ENCODE results near the gene CKAP2L.

The CKAP2L gene

DNA sequence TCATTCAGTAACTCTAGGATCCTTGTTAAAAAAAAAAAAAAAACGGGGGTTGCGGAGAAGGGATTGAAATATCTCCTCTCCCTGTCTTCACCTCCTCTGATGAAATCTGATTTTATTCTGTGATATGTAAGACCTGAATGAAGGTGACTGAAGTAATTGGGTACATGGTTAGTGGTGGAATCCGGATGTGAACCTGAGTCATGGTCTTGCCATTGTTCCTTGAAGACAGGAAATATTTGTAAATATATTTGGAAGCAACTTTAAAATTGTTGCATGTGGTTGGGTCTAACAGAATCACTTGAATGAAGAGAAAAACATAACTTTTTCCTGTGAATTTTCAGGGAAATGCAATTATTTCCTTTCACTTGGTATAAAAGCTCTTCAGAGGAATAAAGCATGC lies 22.9 kb upstream of the CKAP2L start:
- Mint-ChIP-seq H3K4me3 (no peak overlapping the region), H3K36me3 (ENCODE audit: insufficient read depth) (no peaks in the 10 kb centered on the region), H3K9me3 (no peaks in the 10 kb centered on the region), H3K27me3 (peaks cover 11 to 56% of the 10 kb centered on the region in 2 donors), H3K4me1 (ENCODE audit: low read depth in 2 of 2) (peaks cover 0 to 3% of the 10 kb centered on the region in 2 donors), H3K27ac (no peak overlapping the region)
- no peak for DNase-seq
- no peak for ATAC-seq (replicated peaks)

DNA sequence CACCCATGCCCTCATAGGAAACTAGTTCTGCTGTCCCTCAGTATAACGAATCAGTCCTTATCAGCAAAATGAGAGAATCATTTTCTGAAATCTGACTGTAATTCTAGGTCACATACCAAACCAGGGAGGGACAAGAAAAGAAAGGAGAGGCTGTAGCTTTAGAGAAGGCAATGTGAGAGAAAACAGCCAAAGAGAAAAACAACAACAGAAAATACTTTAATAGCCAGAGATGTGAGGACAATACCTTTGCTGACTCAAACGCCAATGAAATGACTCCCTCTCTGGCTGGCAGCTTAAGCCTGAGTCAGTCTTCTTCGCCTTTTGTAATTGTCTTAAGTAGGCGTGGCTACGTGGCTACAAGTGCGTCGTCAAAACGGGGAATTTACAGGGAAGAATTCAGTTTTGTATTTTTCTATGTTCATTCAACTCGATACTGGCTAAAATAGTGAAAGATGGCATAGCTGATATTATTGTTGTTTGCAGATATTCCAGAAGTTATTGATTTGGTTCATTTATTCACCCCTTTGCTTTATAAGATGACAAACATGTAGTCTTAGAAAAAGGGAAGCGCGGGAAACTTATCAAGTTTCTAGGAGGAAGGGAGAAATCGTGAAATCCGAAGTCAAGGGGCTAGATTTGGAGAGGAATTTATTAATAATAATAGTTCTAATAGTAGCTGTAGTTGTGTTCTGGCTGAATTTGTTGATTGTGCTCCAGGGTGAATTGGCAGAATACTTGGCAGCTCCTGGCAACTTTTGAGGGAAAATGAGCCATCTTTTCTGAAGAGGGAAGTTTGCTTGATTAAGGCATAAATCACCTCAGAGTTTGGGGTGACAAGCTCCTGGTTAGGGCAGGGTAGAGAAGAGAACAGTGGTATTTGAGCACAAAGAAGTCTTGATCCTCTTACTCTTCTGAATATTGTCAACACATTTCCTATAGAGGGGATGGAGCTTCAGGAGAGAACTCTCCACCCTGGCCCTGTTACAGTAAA lies 20.1 kb upstream of the CKAP2L start, which contains the start of gene IL1A:
Gene IL1A, minus strand, starts transcription at position 295 of the 991 bp plus-strand sequence. CDS start 723 bp downstream, outside the sequence.
- no peaks in the 10 kb centered on the region for H3K9me3 Mint-ChIP-seq
- DNase-seq: no peak
- no peak within 1 kb of the TSS for H3K4me3 Mint-ChIP-seq
- peaks cover 11 to 56% of the 10 kb centered on the region in 2 donors for H3K27me3 Mint-ChIP-seq
- no peak within 1 kb of the TSS for H3K27ac Mint-ChIP-seq
- no peaks in the 10 kb centered on the region for H3K36me3 Mint-ChIP-seq (ENCODE audit: insufficient read depth)
- H3K4me1 Mint-ChIP-seq (ENCODE audit: low read depth in 2 of 2): peaks cover 0 to 3% of the 10 kb centered on the region in 2 donors
- ATAC-seq (replicated peaks): peak; percentile 37

DNA sequence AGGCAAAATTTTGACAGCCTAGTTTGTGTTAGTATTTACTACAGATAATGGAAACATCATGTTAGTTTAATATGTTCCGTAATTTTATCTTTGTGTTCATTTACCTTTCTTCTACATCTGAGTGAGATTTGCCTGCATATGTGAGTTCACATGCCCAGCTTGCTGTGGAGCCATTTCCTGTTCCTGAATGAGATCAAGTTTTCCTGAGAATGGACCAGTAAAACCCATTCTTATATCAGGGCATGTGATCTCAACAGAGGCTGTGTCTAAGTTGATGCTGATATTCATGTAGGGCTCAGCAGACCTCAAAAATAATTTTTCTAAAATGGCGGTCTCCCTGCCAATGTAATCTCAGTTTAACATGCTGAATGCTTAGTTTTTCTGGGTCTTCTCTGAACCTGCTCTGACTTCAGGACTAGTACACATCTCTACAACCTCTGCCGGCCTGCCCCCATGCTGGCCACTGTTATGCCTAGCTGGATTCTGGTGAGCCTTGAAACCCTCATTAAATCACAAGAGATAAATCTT lies 18.8 kb upstream of the CKAP2L start:
- Mint-ChIP-seq H3K4me3 (no peak overlapping the region), H3K4me1 (ENCODE audit: low read depth in 2 of 2) (peaks cover 0 to 3% of the 10 kb centered on the region in 2 donors), H3K27me3 (peaks cover 11 to 48% of the 10 kb centered on the region in 2 donors), H3K36me3 (ENCODE audit: insufficient read depth) (no peaks in the 10 kb centered on the region), H3K27ac (no peak overlapping the region), H3K9me3 (no peaks in the 10 kb centered on the region)
- ATAC-seq (replicated peaks) (no peak), DNase-seq (no peak)

GRCh38 chr2:112782234-112782799 lies 17.9 kb upstream of the CKAP2L start:
- DNase-seq (no peak), ATAC-seq (replicated peaks) (no peak)
- Mint-ChIP-seq H3K4me1 (ENCODE audit: low read depth in 2 of 2) (peaks cover 7 to 8% of the 10 kb centered on the region in 2 donors), H3K4me3 (no peak overlapping the region), H3K36me3 (ENCODE audit: insufficient read depth) (peaks cover under 1% of the 10 kb centered on the region), H3K9me3 (no peaks in the 10 kb centered on the region), H3K27me3 (peaks cover 11 to 40% of the 10 kb centered on the region in 2 donors), H3K27ac (no peak overlapping the region)

GRCh38 chr2:112779598-112779997 lies 15.2 kb upstream of the CKAP2L start:
- no peak overlapping the region for H3K4me3 Mint-ChIP-seq
- H3K9me3 Mint-ChIP-seq: no peaks in the 10 kb centered on the region
- ATAC-seq (replicated peaks) (no peak), DNase-seq (no peak)
- H3K27me3 Mint-ChIP-seq: peaks cover 6 to 16% of the 10 kb centered on the region in 2 donors
- no peak overlapping the region for H3K27ac Mint-ChIP-seq
- peaks cover 4% of the 10 kb centered on the region for H3K36me3 Mint-ChIP-seq (ENCODE audit: insufficient read depth)
- peaks cover 13 to 16% of the 10 kb centered on the region in 2 donors for H3K4me1 Mint-ChIP-seq (ENCODE audit: low read depth in 2 of 2)

DNA sequence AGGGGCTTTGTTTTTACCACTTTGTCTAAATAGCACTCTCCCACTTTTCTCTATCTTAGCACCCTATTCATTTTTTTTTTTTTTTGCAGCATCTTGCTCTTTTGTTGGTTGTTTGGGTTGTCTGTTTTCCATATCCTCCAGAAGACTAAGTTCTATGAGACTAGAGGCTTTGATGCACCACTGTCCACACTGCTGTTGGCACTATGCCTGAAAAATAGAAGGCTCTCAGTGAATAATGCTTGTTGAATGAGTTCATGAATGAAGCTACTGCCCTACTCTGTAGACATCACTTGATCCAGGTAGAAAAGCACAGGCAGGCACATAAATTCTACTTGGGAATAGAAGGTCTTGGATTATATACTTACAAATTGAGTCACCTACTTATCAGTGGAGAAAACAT lies 12.6 kb upstream of the CKAP2L start:
- Mint-ChIP-seq H3K27ac (peak overlapping the region; percentile 4 to 93), H3K4me3 (peak overlapping the region; percentile 59 to 62)
- DNase-seq: no peak

GRCh38 chr2:112776113-112776512 lies 11.7 kb upstream of the CKAP2L start:
- H3K4me3 Mint-ChIP-seq: no peak overlapping the region
- peak overlapping the region; percentile 3 for H3K27ac Mint-ChIP-seq
- peaks cover 4% of the 10 kb centered on the region for H3K36me3 Mint-ChIP-seq (ENCODE audit: insufficient read depth)
- no peaks in the 10 kb centered on the region for H3K27me3 Mint-ChIP-seq
- DNase-seq (no peak), ATAC-seq (replicated peaks) (no peak)
- H3K9me3 Mint-ChIP-seq: no peaks in the 10 kb centered on the region
- peaks cover 13% of the 10 kb centered on the region in 2 donors for H3K4me1 Mint-ChIP-seq (ENCODE audit: low read depth in 2 of 2)

More for the DNA sequence above, 12.6 kb upstream of the CKAP2L start:
- Mint-ChIP-seq H3K9me3 (no peaks in the 10 kb centered on the region), H3K4me1 (ENCODE audit: low read depth in 2 of 2) (peaks cover 13% of the 10 kb centered on the region in 2 donors), H3K27me3 (no peaks in the 10 kb centered on the region), H3K36me3 (ENCODE audit: insufficient read depth) (peaks cover 4% of the 10 kb centered on the region)
- ATAC-seq (replicated peaks): no peak

DNA sequence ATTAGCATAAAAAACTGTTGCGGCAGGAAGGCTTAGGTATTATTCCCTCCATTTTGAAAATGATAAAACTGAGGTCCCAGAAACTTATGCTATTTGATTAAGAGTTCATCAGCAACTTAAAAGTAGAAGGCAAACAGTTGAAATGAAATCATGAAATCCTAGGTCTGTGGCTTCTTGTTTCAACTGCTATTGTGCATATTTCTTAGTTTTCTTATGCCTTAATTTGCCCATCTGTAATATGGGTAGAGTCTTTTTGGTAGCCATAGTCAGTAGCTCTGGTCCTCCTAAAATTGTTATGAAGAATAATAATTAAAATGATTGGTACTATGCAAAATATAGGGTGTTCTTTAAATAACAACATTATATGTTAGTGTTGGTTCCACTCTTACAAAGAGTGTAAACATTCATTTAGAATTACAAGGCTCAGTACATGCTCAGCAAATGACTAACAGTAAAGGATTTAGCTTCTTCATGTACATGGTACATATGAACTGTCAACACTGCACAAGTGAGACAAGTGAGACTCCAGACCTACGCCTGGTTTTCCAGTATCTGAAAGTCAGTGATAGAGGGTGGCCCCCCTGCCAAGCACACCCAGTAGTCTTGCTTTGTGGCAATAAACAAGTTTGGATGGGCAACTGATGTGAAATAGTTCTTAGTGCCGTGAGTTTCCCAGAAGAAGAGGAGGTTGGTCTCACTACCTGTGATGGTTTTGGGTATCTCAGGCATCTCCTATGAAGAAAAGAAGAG lies 10.3 kb upstream of the CKAP2L start:
- Mint-ChIP-seq H3K27ac (no peak overlapping the region), H3K4me3 (no peak overlapping the region), H3K9me3 (no peaks in the 10 kb centered on the region), H3K36me3 (ENCODE audit: insufficient read depth) (peaks cover 4% of the 10 kb centered on the region), H3K4me1 (ENCODE audit: low read depth in 2 of 2) (peaks cover 13% of the 10 kb centered on the region in 2 donors), H3K27me3 (no peaks in the 10 kb centered on the region)
- no peak for DNase-seq
- no peak for ATAC-seq (replicated peaks)

- no peaks in the 10 kb centered on the region for H3K27me3 Mint-ChIP-seq
- H3K9me3 Mint-ChIP-seq: no peaks in the 10 kb centered on the region
- DNase-seq (no peak), ATAC-seq (replicated peaks) (no peak)
- H3K36me3 Mint-ChIP-seq (ENCODE audit: insufficient read depth): peaks cover 4% of the 10 kb centered on the region
- H3K4me1 Mint-ChIP-seq (ENCODE audit: low read depth in 2 of 2): peaks cover 17 to 19% of the 10 kb centered on the region in 2 donors
- H3K27ac Mint-ChIP-seq: no peak overlapping the region
- H3K4me3 Mint-ChIP-seq: no peak overlapping the region
Observed at GRCh38 chr2:112773556-112773955, 9.1 kb upstream of the CKAP2L start.

GRCh38 chr2:112772911-112773475 lies 8.6 kb upstream of the CKAP2L start:
- no peak overlapping the region for H3K27ac Mint-ChIP-seq
- H3K36me3 Mint-ChIP-seq (ENCODE audit: insufficient read depth): peaks cover 4% of the 10 kb centered on the region
- no peaks in the 10 kb centered on the region for H3K9me3 Mint-ChIP-seq
- ATAC-seq (replicated peaks): no peak
- peaks cover 17 to 22% of the 10 kb centered on the region in 2 donors for H3K4me1 Mint-ChIP-seq (ENCODE audit: low read depth in 2 of 2)
- no peak overlapping the region for H3K4me3 Mint-ChIP-seq
- no peak for DNase-seq
- H3K27me3 Mint-ChIP-seq: no peaks in the 10 kb centered on the region

DNA sequence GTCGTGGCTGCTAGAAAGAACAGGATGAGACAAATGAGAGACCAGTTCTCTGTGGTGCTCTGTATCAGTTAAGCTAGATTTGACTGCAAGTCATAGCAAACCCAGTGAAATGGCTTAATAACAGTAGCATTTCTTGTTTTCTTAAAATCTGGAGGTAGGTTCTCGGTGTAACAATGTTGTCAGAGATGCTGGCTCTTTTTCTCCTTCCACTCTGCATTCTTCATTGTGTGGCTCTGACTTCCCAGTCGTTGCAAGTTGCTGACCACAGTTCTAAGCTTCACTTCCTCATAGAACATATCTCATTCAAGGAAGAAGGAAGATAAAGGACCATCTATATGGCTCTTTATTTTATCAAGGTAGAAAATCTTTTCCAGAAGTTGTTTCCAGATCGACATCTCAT lies 7.9 kb upstream of the CKAP2L start:
- no peaks in the 10 kb centered on the region for H3K9me3 Mint-ChIP-seq
- H3K27me3 Mint-ChIP-seq: no peaks in the 10 kb centered on the region
- no peak for ATAC-seq (replicated peaks)
- H3K4me3 Mint-ChIP-seq: no peak overlapping the region
- H3K4me1 Mint-ChIP-seq (ENCODE audit: low read depth in 2 of 2): peaks cover 14 to 22% of the 10 kb centered on the region in 2 donors
- H3K36me3 Mint-ChIP-seq (ENCODE audit: insufficient read depth): peaks cover 3% of the 10 kb centered on the region
- no peak overlapping the region for H3K27ac Mint-ChIP-seq
- DNase-seq: no peak

DNA sequence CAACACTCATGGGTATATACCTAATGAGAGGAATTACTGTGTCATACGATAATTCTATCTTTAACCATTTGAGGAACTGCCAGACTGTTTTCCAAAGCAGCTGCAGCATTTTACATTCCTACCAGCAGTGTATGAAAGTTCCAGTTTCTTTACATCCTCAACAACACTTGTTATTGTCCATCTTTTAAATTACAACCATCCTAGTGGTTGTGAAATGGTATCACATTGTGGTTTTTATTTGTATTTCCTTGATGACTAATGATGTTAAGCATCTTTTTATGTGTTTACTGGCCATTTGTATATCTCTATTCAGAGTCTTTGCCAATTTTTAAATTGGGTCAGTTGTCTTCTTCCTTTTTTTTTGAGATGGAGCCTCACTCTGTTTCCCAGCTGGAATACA lies 4.0 kb upstream of the CKAP2L start:
- Mint-ChIP-seq H3K27ac (peak overlapping the region in 1 of 2 donors; percentile 95), H3K36me3 (ENCODE audit: insufficient read depth) (no peaks in the 10 kb centered on the region), H3K4me1 (ENCODE audit: low read depth in 2 of 2) (peaks cover 21 to 31% of the 10 kb centered on the region in 2 donors), H3K4me3 (peak overlapping the region; percentile 37 to 75), H3K9me3 (no peaks in the 10 kb centered on the region), H3K27me3 (no peaks in the 10 kb centered on the region)
- DNase-seq: no peak
- no peak for ATAC-seq (replicated peaks)

Measured in effector memory CD8-positive, alpha-beta T cell (primary cell).